D721Med (cell line): Measurements from ENCODE around the gene NELFB.
A peak's percentile ranks its signal among the peaks of the same experiment; 100 is the strongest.

Source experiments
- DNase-seq: peaks from one replicate; pipeline ENCODE4 v3.0.0; 2011; ENCODE audit warnings: low spot score; ENCODE audit not compliant: insufficient read length
- FAIRE-seq: peaks from 2 replicates; lab custom pipeline; 2011; peaks lifted over from hg19 to GRCh38; lab: Jason Lieb, UNC
- TF ChIP-seq, protein P1 (sequence below): IDR thresholded peaks from 2 replicates; pipeline ENCODE4 v1.5.1; 2012; ENCODE audit warnings: mild to moderate bottlenecking, control low read depth; ENCODE audit not compliant: insufficient read depth; ENCODE audit errors: missing control alignments

NELFB gene

DNA sequence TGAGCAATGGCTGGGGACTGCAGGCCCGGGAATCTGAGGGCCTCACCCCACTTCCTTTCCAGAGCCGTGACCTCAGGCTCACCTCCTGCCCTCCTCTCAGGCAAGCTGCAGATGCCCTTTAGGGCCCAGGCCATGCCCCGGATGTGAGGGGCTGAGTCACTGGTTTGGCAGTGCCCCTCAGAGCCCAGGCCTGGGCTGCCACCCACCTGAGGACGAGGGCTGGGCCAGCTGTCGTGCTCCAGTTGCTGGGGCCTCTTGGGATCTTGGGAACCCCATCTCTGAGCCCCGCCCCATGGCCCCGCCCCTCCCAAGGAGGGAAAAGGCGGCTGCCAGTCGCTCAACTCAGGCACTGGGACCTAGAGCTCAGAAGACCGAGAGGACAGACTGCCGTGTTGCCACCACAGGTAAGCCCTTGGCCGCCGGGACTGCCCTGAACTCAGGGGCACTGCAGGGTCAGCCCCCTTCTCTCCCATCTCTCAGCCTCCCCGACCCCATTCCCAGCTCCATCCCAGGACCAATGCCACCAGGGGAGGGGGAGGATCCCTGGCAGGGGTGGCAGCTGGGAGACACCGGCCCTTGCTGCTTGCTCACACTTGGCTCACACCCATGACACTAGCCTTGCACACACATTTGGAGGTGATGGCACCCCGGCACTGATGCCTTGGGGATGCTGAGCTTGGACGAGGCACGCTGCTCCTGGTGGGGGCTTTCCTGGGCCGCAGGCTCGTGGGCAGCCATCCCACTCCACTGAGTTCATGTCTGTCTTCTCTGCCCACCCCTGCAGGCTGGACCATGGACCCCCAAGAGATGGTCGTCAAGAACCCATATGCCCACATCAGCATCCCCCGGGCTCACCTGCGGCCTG is 30.1 kb upstream of the NELFB start, which contains the start of gene CYSRT1:
Gene CYSRT1 (plus strand): TSS at position 345 of the 865 bp plus-strand sequence. CDS start 448 bp downstream, at position 793.
- FAIRE-seq (no peak), DNase-seq (no peak)
- TF ChIP-seq, protein P1, sequence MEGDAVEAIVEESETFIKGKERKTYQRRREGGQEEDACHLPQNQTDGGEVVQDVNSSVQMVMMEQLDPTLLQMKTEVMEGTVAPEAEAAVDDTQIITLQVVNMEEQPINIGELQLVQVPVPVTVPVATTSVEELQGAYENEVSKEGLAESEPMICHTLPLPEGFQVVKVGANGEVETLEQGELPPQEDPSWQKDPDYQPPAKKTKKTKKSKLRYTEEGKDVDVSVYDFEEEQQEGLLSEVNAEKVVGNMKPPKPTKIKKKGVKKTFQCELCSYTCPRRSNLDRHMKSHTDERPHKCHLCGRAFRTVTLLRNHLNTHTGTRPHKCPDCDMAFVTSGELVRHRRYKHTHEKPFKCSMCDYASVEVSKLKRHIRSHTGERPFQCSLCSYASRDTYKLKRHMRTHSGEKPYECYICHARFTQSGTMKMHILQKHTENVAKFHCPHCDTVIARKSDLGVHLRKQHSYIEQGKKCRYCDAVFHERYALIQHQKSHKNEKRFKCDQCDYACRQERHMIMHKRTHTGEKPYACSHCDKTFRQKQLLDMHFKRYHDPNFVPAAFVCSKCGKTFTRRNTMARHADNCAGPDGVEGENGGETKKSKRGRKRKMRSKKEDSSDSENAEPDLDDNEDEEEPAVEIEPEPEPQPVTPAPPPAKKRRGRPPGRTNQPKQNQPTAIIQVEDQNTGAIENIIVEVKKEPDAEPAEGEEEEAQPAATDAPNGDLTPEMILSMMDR, result no peak

GRCh38 chr9:137225699-137226331 is 29.3 kb upstream of the NELFB start:
- TF ChIP-seq, protein P1, result no peak
- DNase-seq, result no peak
- FAIRE-seq, result no peak

GRCh38 chr9:137226338-137227053 is 28.6 kb upstream of the NELFB start:
- no peak for DNase-seq
- FAIRE-seq, result no peak
- TF ChIP-seq, protein P1, result no peak

- TF ChIP-seq, protein P1, result peak; percentile 89
- DNase-seq, result peak; percentile 98
- no peak for FAIRE-seq
Observed at GRCh38 chr9:137227054-137227852, 27.9 kb upstream of the NELFB start, which contains the start of gene RNF224. TSS of gene RNF224 (plus strand) at chr9:137227502. CDS start at chr9:137228336, 834 bp downstream.

DNA sequence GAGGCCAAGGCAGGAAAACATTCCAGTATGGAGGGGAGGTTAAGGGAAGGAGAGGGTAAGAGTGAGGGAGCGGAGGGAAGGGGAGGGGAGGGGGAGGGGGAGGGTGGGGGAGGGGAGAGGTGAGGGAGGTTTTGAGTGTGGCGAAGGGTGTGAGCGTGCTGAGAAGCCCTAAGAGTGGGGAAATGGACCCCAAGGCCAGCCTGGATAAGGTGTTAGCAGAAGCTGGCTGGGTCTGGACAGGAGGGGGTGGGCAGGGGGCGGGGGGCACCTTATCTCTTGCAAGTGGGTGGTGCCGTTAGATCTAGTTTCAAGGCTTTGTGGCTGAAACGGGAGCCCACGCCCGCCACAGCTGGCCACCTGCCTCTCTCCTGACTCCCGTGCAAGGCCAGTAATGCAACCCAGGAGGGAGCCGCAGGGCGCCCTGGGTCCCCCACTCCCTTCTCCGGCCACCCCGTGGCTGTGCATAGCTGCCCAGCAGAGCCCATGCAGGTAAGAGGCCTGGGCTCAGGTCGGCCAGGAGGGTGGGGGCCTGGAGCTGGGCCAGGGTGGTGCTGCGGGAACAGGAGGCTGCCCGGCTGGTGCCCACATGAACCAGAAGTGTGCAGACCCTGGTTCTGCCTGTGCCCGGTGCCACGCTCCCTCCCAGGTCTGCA is 27.1 kb upstream of the NELFB start:
- TF ChIP-seq, protein P1, result no peak
- no peak for FAIRE-seq
- DNase-seq, result no peak

DNA sequence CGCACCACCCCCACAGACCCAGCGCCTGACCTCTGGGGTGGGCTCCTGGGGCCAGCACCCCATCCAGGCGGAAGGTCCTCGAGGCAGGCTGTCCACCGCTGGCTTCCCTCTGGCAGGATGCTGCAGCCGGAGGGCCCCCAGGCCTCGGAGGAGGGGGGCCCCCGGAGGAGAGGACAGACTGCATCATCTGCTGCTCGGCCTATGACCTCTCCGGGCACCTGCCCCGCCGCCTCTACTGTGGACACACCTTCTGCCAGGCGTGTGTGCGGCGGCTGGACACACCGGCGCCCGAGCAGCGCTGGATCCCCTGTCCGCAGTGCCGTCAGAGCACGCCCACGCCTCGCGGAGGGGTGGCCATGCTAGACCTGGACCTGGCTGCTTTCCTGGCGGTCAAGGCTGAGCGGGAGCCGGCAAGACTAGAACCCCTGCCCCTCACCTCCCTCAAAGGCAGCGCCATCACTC is 26.6 kb upstream of the NELFB start:
- no peak for FAIRE-seq
- DNase-seq, result no peak
- TF ChIP-seq, protein P1, result no peak
